ENCODE data around the gene JUND. TPM values are rescaled to one million over a fixed set of nuclear protein-coding genes. Genes with fewer than 3 reads are reported as not detected.
A peak's percentile ranks its signal among the peaks of the same experiment; 100 is the strongest.
"Not testable (repeated sequence)": the region's sequence is repeated elsewhere in the genome, so short reads cannot be mapped to it uniquely, and the experiment has no call there.

JUND gene
- total RNA-seq (2014; rRNA removed; shearing (Covaris generic)) = 379 and 438 TPM in 2 replicates

GRCh38 chr19:18281082-18282020 is at the start of gene JUND:
JUND (minus strand) TSS chr19:18281622; CDS start chr19:18281484, 138 bp downstream.
- peak; percentile 91 for DNase-seq (ENCODE audit: low spot score)

DNA sequence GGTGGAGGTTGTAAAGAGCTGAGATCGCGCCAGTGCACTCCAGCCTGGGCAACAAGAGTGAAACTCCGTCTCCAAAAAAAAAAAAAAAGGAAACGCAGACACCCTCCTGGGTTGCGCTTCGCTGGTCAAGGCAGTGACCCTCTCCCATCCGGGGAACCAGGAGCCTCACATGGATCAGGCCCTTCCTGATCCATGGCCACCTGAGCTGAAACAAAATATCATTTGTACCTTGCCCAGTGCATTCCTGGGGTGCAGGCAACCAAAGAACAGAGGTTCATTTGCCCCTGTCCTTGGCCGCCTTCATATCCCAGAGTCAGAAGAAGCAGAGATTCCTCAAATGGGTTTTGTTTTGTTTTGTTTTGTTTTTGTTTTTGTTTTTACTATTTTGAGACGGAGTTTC is 49.4 kb upstream of the JUND start:
- DNase-seq (ENCODE audit: low spot score) = no peak

- no peak for DNase-seq (ENCODE audit: low spot score)
Measured at GRCh38 chr19:18329035-18329376, 47.6 kb upstream of the JUND start.

DNA sequence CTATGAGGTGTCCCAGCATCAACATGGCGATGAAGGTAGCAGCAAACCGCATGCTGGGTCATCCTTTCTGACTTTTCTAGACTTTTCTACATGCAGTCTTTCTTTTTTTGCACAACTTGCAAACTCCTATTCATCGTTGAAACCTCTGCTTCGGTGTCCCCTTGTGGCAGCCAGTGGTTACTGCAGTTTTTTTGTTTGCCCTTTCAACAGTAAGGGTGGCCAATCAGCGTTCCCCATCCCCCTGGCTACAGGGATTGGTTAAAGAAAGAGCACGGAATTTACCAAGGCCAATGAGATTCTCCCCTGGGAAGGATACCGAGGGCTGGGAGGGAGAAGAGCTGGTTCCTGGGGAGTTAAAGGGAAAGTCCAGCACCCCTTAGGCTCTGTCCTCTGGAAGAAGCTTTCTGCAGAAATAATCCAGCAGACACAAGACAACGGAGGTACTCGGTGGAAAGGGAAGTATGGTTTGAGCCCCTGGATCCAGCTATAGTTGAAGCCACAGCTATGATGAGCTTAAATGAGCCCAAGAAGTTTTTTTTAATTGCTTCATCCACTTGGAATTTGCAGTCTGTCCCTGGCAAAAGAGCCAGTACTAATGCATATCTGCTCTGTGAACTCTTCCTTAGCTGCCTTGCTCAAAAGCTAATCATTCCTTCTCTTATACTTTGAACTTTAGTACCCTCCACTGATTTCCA is 47.1 kb upstream of the JUND start:
- DNase-seq (ENCODE audit: low spot score) = peak; percentile 89

GRCh38 chr19:18326772-18327171 is 45.4 kb upstream of the JUND start:
- DNase-seq (ENCODE audit: low spot score) = no peak

GRCh38 chr19:18324373-18324731 is 42.9 kb upstream of the JUND start:
- not testable (repeated sequence) for DNase-seq (ENCODE audit: low spot score)

DNA sequence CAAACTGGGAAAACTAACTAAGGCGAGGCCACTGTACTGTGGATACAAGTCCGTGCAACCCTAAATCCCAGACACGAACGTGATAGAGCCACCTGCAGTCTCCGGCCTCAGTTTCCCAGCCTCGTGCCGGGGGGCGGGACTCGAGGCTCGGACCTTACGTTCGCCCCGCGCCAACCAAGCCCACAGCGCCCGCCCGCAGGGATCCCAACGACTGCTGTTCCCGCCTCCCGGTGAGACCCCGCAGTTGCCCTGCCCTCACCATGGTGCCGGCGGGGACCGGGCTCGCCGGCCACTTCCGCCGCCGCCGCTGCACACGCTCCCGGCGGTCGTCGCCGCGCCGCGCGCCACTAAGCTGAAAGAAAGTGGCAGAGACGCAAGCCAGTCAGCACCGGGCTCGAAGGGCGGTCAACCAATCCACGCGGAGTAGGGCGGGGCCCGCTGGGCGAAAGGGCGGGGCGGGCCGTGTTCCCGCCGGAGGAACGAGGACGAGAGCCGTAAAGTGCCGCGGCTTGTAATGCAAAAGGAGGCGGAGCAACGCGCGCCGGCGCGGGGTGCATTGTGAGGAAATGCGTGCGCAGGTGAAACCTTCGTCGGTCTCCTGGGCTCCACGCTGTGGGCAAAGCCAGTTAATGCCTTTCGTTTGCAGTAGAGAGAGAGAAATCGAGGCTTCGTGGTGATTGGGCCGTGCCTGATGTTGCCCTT is 41.5 kb upstream of the JUND start, which contains the start of gene LSM4:
Gene LSM4 (minus strand): TSS at position 318 of the 702 bp plus-strand sequence. CDS start 56 bp downstream, at position 262.
- peak; percentile 96 for DNase-seq (ENCODE audit: low spot score)

GRCh38 chr19:18322318-18322758 is 40.9 kb upstream of the JUND start:
- peak; percentile 61 for DNase-seq (ENCODE audit: low spot score)

- no peak for DNase-seq (ENCODE audit: low spot score)
Measured at GRCh38 chr19:18321734-18322102, 40.3 kb upstream of the JUND start.

- no peak for DNase-seq (ENCODE audit: low spot score)
Measured at GRCh38 chr19:18320865-18321733, 39.7 kb upstream of the JUND start.

DNA sequence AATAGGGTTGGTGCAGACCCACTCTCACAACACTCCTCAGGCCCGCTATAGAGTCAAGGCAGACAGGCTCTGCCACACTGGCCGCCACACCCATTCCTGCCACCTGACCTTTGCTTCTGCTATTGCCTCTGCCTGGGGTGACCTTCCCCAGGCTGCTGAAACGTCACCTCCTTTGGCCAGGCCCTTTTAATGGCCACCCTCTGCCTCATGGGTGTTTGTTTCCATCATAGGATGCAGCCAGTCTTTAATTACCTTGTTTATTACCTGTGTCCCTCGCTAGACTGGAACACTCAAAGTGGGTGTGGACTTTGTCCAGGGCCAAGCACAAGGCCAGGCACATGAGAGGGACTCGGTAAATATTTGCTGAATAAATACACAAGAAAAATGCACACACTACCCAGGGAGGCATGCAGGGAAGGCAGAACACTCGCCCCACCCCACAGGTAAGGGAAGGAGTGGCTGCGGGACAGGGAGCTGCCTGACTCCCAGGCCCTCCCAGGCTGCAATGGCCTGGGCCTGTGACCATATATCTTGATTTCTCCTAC is 38.2 kb upstream of the JUND start:
- no peak for DNase-seq (ENCODE audit: low spot score)

DNA sequence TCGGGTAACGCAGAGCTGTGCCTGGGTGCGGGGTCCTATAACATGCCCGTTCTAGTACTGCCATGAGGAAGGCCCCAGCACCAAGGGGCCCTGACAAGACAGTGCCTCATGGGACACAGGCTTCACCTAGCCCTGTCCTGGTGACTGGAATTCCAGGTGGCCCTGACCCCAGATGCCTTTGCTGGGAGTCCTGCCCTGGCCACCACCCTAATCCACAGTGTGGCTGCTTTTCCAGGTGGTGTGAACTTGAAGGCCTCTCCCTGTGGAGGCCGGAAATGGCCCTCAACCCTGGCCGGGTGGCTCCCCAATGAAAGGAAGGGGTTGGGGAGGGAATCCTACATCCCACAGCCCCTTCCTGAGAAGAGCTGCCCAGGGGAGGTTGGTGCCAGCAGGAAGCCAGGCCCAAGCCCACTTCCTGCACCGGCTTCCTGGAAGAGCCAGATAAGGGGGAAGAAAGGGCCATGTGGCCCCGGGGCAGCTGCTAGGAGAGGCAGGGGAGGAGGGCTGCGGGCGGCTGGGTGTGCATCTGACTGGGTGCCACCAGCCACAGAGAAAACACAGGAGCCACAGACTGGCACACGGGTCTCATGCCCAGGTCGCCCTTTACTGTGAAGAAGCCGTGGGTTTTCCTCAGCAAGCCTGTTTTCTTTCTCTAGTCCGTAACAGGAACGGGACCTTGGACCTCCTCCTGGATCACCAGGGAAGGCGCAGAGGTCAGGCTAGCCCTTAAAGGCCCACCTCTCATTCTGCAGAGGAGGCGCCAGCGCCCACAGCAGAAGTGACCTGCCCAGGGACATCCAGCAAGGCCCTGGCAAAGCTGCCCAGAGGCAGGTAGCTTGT is 36.8 kb upstream of the JUND start:
- no peak for DNase-seq (ENCODE audit: low spot score)

DNA sequence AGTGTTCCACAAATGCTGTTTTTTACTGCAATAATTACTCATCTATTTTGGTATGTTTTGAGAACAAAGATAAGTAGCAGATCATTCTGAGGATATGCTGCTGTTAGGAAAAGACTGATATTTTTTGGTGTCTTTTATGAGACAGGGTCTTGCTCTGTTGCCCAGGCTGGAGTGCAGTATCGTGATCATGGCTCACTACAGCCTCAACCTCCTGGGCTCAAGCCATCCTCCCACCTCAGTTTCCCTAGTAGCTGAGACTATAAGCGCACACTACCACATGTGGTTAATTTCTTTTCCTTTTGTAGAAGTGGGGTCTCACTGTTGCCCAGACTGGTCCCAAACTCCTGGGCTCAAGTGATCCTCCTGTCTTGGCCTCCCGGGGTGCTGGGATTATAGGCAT is 32.0 kb upstream of the JUND start:
- no peak for DNase-seq (ENCODE audit: low spot score)

DNA sequence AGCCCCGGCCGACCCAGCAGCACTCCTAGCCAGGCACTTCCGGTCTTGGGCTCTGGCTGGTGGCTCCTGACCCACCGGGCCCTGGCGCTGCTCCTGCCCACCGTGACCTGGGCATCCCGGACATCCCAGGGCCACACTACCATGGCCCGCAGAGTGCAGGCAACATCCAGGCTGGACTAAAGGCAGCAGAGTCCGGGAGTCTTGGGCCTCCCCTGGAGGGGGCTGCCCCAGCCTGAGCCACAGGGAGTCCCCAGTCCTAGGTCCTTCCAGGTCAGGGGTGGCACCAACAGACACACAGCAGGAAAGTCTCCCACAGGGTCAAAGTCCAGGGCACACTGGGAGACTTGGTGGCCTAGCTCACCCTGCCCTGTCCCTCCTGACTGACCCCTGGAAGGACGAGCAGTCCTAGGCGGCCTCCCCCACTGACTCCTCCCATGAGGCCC is 30.7 kb upstream of the JUND start:
- DNase-seq (ENCODE audit: low spot score) = no peak

DNA sequence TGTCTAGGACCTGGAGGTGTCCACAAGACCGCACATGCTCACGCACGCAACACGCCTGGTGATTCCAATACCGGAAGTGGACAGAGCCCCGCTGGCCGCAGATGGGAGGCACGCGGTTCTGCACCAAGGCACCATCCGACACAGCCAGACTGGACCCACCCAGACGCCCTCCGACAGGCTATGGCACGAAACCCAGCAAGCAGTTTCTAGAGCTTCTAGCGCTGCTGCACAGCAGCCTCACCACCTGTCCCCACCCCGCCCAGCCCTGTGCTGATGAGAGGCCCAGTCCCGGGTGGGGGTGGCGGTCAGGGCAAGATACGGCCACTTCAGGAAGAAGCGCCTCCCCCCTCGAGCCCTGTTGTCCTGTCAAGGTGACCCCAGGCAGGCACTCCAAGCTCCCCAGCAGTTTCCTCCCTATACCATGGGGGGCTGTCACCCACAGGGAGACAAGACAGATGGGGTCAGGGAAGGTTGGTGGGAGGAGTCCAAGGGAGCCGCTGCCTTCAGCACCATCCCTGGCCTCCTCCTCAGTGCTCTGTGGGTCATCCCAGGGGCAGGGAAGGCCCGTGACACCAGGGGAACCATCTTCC is 30.2 kb upstream of the JUND start:
- DNase-seq (ENCODE audit: low spot score) = no peak

- DNase-seq (ENCODE audit: low spot score) = no peak
Measured at GRCh38 chr19:18310966-18311365, 29.5 kb upstream of the JUND start.

- DNase-seq (ENCODE audit: low spot score) = no peak
Measured at GRCh38 chr19:18310118-18310909, 28.9 kb upstream of the JUND start.

DNA sequence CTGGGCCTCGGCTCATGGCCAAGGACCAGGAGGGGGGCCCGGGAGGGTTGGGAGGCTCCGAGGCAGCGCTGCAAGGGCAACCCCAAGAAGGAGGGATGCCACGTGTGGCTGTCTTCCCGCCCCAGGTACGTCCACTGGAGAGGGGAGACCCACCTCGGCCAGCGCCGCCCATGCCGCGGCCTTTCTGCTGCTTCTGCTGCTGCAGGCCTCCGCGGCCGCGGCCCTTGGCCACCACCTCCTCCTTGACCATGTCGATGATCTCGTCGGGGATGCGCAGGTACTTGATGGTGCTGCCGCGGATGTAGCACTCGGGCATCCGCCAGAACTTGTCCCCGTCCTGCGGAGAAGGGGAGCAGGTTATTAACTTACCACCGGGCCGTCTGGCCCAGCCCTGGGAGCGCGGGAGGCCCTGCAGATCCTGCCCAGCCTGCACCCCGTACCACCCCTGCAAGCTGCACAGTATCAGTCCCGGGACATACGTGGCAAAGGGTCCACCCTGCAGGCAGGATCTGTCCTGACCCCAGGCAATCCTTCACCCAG is 28.2 kb upstream of the JUND start:
- DNase-seq (ENCODE audit: low spot score) = no peak

Data from HT-29 (cell line).